Bronchial epithelial cell (primary cell): ENCODE results near the gene SECISBP2L. TPM values are rescaled to one million over a fixed set of nuclear protein-coding genes. Genes with fewer than 3 reads are reported as not detected.

ENCODE experiments used
- DNase-seq: peaks from one replicate; pipeline ENCODE4 v3.0.0-alpha.2; 2010; ENCODE audit warnings: low read depth
- FAIRE-seq: peaks from 2 replicates; lab custom pipeline; 2011; peaks lifted over from hg19 to GRCh38; lab: Jason Lieb, UNC
- H3K27me3 ChIP-seq: 2 replicates; pipeline ENCODE4 v1.5.1; 2011; ENCODE audit warnings: low read length; ENCODE audit not compliant: control insufficient read depth, insufficient read depth
- H3K36me3 ChIP-seq: 2 replicates; pipeline ENCODE4 v1.5.1; 2011; ENCODE audit warnings: low read length; ENCODE audit not compliant: control insufficient read depth, insufficient read depth
- H3K4me3 ChIP-seq: 2 replicates; pipeline ENCODE4 v1.5.1; 2011; ENCODE audit warnings: mild to moderate bottlenecking, low read depth, low read length, control low read depth
- total RNA-seq: library from RNA; depleted of rRNA; stranded (reverse); fragments of >200 nt; gene quantifications from 2 replicates; pipeline ENCODE4 v1.2.1, GENCODE V29; 2014
- TF ChIP-seq, protein P1 (sequence below): IDR thresholded peaks from 2 replicates; pipeline ENCODE4 v1.5.1; 2011; ENCODE audit warnings: mild to moderate bottlenecking, moderate library complexity, low read length, control low read depth, inconsistent platforms; ENCODE audit not compliant: insufficient read depth, severe bottlenecking

Gene SECISBP2L
- total RNA-seq, 1 donor from 2014 or later: 9.0 TPM

DNA sequence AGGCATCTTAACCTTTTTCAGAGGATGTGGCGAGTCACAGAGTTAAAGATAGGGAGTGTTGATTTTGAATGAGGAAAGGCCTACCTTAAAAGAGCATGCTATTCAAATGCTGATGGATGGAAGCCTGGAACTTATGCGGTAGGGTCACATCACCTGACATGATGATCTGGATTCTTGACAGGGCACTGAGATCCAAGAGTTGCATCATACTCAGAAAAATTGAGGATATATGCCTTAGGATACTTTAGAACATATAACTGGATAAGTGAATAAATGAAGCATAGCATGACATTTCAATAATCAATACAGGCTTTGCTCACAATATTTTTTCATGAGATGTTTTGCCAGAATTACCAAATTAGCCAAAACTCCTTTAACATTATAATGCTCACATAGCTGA, 20.1 kb upstream of the SECISBP2L start:
- TF ChIP-seq, protein P1, sequence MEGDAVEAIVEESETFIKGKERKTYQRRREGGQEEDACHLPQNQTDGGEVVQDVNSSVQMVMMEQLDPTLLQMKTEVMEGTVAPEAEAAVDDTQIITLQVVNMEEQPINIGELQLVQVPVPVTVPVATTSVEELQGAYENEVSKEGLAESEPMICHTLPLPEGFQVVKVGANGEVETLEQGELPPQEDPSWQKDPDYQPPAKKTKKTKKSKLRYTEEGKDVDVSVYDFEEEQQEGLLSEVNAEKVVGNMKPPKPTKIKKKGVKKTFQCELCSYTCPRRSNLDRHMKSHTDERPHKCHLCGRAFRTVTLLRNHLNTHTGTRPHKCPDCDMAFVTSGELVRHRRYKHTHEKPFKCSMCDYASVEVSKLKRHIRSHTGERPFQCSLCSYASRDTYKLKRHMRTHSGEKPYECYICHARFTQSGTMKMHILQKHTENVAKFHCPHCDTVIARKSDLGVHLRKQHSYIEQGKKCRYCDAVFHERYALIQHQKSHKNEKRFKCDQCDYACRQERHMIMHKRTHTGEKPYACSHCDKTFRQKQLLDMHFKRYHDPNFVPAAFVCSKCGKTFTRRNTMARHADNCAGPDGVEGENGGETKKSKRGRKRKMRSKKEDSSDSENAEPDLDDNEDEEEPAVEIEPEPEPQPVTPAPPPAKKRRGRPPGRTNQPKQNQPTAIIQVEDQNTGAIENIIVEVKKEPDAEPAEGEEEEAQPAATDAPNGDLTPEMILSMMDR: no peak
- H3K4me3 ChIP-seq: no peak overlapping the region
- H3K36me3 ChIP-seq: no peaks in the 10 kb centered on the region
- H3K27me3 ChIP-seq: no peaks in the 10 kb centered on the region
- FAIRE-seq (no peak), DNase-seq (no peak)

DNA sequence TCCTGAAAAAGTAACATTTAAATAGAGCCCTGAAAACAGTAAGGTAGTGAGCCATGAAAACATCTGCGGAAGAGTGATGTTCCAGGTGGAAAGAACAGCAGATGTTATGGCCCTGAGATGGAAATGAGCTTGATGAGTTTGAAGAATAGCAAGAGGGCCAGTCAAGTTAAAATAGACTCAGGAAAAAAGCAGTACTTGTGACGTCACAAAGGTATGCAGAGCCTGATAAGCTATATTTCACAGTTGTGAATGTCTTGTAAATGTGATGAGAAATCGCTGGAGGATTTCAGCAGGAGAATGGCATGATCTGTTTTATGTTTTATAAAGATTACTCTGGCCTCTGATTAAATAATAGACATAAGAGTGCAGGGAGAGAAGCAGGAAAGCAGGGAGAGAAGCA, 18.6 kb upstream of the SECISBP2L start:
- no peak for DNase-seq
- TF ChIP-seq, protein P1: no peak
- H3K36me3 ChIP-seq: no peaks in the 10 kb centered on the region
- no peak overlapping the region for H3K4me3 ChIP-seq
- FAIRE-seq: no peak
- H3K27me3 ChIP-seq: no peaks in the 10 kb centered on the region

DNA sequence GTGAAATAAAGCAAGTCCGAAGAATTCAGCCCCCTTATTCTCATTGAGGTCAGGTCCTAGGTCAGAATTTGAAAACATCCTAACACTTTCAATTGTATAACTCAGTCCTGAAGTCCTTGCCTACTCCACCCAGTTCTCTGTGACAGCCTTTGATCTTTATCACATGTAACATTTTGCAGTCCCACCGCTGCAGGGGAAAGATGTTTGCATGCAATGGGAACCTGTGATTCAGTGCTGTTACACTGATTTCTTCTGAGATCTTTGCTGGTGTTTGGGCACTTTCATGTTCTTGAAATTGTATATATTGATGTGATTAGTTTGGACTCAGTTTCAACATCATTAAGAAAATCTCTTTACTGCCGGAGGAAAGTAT, 18.0 kb upstream of the SECISBP2L start:
- TF ChIP-seq, protein P1: no peak
- DNase-seq: no peak
- Histone ChIP-seq H3K36me3 (no peaks in the 10 kb centered on the region), H3K27me3 (no peaks in the 10 kb centered on the region), H3K4me3 (no peak overlapping the region)
- no peak for FAIRE-seq

DNA sequence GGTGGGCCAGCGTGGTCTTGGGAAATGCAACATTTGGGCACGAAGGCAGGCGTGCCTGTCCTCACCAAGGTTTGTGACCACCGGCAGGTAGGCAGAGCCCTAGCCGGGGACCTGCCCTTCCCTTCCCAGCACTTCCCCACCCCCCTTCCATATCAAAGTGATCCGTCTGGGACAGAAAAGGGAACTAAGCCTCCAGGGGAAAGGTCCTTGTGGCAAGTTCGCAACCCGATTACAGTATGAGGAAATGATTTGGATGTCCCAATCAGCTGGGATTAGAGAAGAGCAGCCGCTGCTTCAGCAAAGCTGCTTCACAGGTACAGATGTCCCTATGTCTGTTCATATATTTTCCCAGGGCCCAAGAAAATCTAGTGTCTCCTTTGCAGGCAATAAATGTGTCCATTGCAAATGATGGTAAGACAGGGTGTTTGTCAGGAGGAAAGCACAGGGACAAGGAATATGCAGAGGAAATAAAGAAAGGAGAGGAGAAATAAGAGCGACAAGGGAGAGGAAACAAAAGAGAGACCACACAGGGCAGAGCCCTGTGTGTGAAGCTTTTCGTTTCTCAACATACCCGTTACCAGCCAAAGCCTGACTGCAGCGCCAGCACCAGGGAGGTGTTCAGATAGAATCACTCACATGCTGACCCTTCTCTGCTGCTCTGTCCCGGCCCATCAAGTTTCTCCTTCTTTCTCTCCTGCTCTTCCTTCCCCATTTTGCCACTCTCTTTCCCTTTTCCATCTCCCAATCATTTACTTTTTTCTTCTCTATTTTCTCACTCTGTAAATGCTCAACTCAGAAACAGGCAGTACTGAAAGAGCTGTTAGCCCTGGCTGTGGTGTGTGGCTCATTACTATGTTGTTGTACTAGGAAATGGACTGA, 17.4 kb upstream of the SECISBP2L start:
- TF ChIP-seq, protein P1: no peak
- no peak for FAIRE-seq
- Histone ChIP-seq H3K36me3 (no peaks in the 10 kb centered on the region), H3K27me3 (no peaks in the 10 kb centered on the region), H3K4me3 (no peak overlapping the region)
- no peak for DNase-seq

DNA sequence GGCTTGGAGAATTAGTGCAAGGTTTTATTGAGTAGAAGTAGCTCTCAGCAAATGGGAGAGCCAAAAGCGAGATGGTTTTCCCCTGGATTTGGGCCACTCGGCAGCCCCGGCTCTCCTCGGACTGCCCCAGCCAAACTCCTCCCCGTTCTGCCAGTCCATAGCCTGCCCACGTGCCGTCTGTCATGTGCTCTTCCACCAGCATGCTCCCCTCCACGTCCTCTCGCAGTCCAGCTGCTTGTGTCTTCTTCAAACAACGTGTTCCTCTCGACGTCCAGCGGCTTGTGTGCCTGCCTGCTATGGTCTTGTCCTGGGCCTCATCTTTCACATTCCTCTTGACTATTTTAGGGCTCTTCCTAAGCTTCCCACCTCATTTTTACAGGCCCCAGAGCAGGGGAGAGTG, 16.7 kb upstream of the SECISBP2L start:
- Histone ChIP-seq H3K4me3 (no peak overlapping the region), H3K27me3 (no peaks in the 10 kb centered on the region), H3K36me3 (no peaks in the 10 kb centered on the region)
- TF ChIP-seq, protein P1: no peak
- DNase-seq (no peak), FAIRE-seq (no peak)
